DND-41 (cell line): ENCODE results near the gene FCN1.

Experiments
- EZH2 ChIP-seq: IDR thresholded peaks from 3 replicates; pipeline ENCODE4 v1.6.1; 2012; ENCODE audit warnings: borderline replicate concordance, low read depth, mild to moderate bottlenecking, moderate library complexity, low read length, inconsistent platforms; ENCODE audit not compliant: severe bottlenecking
- TF ChIP-seq, protein P1 (sequence below): IDR thresholded peaks from 2 replicates; pipeline ENCODE4 v1.5.1; 2012; ENCODE audit warnings: borderline replicate concordance, low read length, moderate library complexity, mild to moderate bottlenecking; ENCODE audit not compliant: poor library complexity, severe bottlenecking; ENCODE audit errors: extremely low read depth

DNA sequence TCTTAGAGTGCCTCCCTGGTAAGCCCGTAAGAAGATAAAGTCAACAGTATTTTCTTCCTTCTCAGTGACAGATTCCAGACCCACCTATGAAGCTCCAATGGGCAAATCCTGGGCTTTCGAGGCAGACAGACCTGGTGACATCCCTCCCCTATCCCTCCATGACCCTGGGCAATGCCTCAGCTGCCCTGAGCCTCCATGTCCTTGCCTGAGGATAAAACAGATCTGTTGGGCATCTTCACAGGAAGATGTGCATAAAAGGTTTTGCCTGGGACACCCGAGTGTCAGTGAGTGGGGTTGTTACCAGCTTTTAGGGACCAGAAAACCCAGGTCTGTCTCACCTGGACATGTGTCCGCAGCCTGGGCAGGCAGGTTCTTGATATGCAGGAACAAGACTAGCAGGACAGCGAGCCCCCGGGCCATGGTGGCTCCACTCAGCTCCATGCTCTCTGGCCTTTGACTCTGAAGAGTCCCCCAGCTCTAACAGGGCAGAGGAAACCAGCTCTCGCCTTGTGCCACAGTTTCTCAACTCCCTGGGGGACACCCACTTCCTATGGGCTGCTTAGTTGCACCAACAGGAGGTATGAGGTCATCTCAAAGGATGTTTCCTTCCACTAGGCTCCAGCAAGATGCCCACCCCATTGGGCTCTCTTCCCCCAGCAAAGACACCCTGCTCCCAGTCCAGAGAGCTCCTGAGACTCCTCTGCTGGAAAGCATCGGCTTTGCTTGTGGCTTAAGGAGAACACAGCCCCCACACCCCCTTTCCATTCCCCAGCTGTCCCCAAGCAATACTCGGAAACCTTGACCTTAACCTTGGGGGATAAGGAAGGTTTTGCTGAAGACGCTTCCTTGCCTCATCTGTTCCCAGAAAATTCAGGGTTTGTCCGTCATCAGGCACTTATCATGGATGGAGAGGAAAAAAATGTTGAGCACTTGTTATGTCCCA is at the start of gene FCN1:
- TF ChIP-seq, protein P1, sequence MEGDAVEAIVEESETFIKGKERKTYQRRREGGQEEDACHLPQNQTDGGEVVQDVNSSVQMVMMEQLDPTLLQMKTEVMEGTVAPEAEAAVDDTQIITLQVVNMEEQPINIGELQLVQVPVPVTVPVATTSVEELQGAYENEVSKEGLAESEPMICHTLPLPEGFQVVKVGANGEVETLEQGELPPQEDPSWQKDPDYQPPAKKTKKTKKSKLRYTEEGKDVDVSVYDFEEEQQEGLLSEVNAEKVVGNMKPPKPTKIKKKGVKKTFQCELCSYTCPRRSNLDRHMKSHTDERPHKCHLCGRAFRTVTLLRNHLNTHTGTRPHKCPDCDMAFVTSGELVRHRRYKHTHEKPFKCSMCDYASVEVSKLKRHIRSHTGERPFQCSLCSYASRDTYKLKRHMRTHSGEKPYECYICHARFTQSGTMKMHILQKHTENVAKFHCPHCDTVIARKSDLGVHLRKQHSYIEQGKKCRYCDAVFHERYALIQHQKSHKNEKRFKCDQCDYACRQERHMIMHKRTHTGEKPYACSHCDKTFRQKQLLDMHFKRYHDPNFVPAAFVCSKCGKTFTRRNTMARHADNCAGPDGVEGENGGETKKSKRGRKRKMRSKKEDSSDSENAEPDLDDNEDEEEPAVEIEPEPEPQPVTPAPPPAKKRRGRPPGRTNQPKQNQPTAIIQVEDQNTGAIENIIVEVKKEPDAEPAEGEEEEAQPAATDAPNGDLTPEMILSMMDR: no peak
- no peak for TF ChIP-seq EZH2
